Mesodermal cell (in vitro differentiated cells): Measurements from ENCODE around the gene NOL8.

Experiments
- H3K27ac ChIP-seq: 2 replicates; pipeline ENCODE4 v1.7.0; 2013; ENCODE audit warnings: mild to moderate bottlenecking, low read depth, low read length, moderate library complexity; ENCODE audit not compliant: severe bottlenecking
- H3K36me3 ChIP-seq: 2 replicates; pipeline ENCODE4 v1.7.1; 2013; ENCODE audit warnings: mild to moderate bottlenecking, low read length, moderate library complexity; ENCODE audit not compliant: control insufficient read depth, insufficient read depth
- H3K4me1 ChIP-seq: one replicate; pipeline ENCODE4 v1.7.1; 2013; ENCODE audit warnings: mild to moderate bottlenecking, low read length; ENCODE audit not compliant: insufficient read depth, control insufficient read depth, poor library complexity, severe bottlenecking
- H3K4me3 ChIP-seq: 2 replicates; pipeline ENCODE4 v1.7.0; 2013; ENCODE audit warnings: low read length, control low read depth, mild to moderate bottlenecking; ENCODE audit not compliant: insufficient read depth, poor library complexity, severe bottlenecking; ENCODE audit errors: extremely low read depth
- H3K9me3 ChIP-seq: 2 replicates; pipeline ENCODE4 v1.7.1; 2013; ENCODE audit warnings: mild to moderate bottlenecking, low read length, moderate library complexity; ENCODE audit not compliant: control insufficient read depth
- WGBS, 2 experiments: methylation state at CpG; one replicate each; pipeline ENCODE4 v1.1.5; 2013; ENCODE audit warnings: missing lambda C conversion rate in 2 of 2; ENCODE audit not compliant: insufficient coverage in 2 of 2; 5-methylcytosine and 5-hydroxymethylcytosine counted together

The NOL8 gene

GRCh38 chr9:92310562-92310961 lies 14.6 kb downstream of the NOL8 start:
- Histone ChIP-seq H3K36me3 (peaks cover 75% of the 10 kb centered on the region), H3K9me3 (no peaks in the 10 kb centered on the region), H3K4me1 (no peaks in the 10 kb centered on the region), H3K4me3 (no peak overlapping the region), H3K27ac (no peak overlapping the region)
- WGBS, 2 experiments = 93 to 100% methylated on average over 1 of the region's 3 CpGs

- no peak overlapping the region for H3K27ac ChIP-seq
- H3K9me3 ChIP-seq = no peaks in the 10 kb centered on the region
- H3K4me3 ChIP-seq = no peak overlapping the region
- H3K36me3 ChIP-seq = peaks cover 76% of the 10 kb centered on the region
- no peaks in the 10 kb centered on the region for H3K4me1 ChIP-seq
Measured at GRCh38 chr9:92308893-92309292, 16.3 kb downstream of the NOL8 start.

- Histone ChIP-seq H3K27ac (no peak overlapping the region), H3K4me1 (peaks cover 3% of the 10 kb centered on the region), H3K4me3 (no peak overlapping the region), H3K36me3 (peaks cover 89% of the 10 kb centered on the region), H3K9me3 (no peaks in the 10 kb centered on the region)
- WGBS, 2 experiments = 83% methylated on average over 1 of the region's 1 CpG; no CpG with 5 or more reads in 1 of the 2 experiments
Measured at GRCh38 chr9:92300936-92301335, 24.2 kb downstream of the NOL8 start.

GRCh38 chr9:92299116-92299515 lies 26.0 kb downstream of the NOL8 start:
- no peak overlapping the region for H3K4me3 ChIP-seq
- WGBS, 2 experiments = 60% methylated on average over 1 of the region's 1 CpG; no CpG with 5 or more reads in 1 of the 2 experiments
- peaks cover 10% of the 10 kb centered on the region for H3K4me1 ChIP-seq
- no peaks in the 10 kb centered on the region for H3K9me3 ChIP-seq
- H3K36me3 ChIP-seq = peaks cover 71% of the 10 kb centered on the region
- no peak overlapping the region for H3K27ac ChIP-seq

- no CpG with 5 or more reads among the region's 3 CpGs for WGBS, 2 experiments
- Histone ChIP-seq H3K4me1 (peaks cover 10% of the 10 kb centered on the region), H3K4me3 (no peak overlapping the region), H3K9me3 (no peaks in the 10 kb centered on the region), H3K36me3 (peaks cover 60% of the 10 kb centered on the region), H3K27ac (no peak overlapping the region)
Measured at GRCh38 chr9:92298036-92298435, 27.1 kb downstream of the NOL8 start.

GRCh38 chr9:92297611-92298010 lies 27.5 kb downstream of the NOL8 start:
- H3K4me3 ChIP-seq = no peak overlapping the region

GRCh38 chr9:92295827-92296258 lies 29.3 kb downstream of the NOL8 start:
- peaks cover 39% of the 10 kb centered on the region for H3K36me3 ChIP-seq
- H3K9me3 ChIP-seq = no peaks in the 10 kb centered on the region
- 60 to 78% methylated on average over 1 of the region's 4 CpGs for WGBS, 2 experiments
- H3K27ac ChIP-seq = peak overlapping the region; percentile 94
- peaks cover 10% of the 10 kb centered on the region for H3K4me1 ChIP-seq
- H3K4me3 ChIP-seq = no peak overlapping the region

More at GRCh38 chr9:92297611-92298010, 27.5 kb downstream of the NOL8 start:
- WGBS, 2 experiments = no CpG with 5 or more reads among the region's 3 CpGs
- H3K4me1 ChIP-seq = peaks cover 10% of the 10 kb centered on the region
- H3K36me3 ChIP-seq = peaks cover 56% of the 10 kb centered on the region
- H3K9me3 ChIP-seq = no peaks in the 10 kb centered on the region
- H3K27ac ChIP-seq = no peak overlapping the region

- WGBS, 2 experiments = 77 to 82% methylated on average over 4 to 7 of the region's 7 CpGs
- Histone ChIP-seq H3K4me3 (no peak overlapping the region), H3K36me3 (peaks cover 37% of the 10 kb centered on the region), H3K4me1 (peaks cover 10% of the 10 kb centered on the region), H3K9me3 (no peaks in the 10 kb centered on the region), H3K27ac (peak overlapping the region; percentile 94)
Measured at GRCh38 chr9:92295240-92295790, 29.8 kb downstream of the NOL8 start.

GRCh38 chr9:92294297-92294676 lies 30.9 kb downstream of the NOL8 start:
- 44 to 46% methylated on average over 13 of the region's 13 CpGs for WGBS, 2 experiments
- peaks cover 10% of the 10 kb centered on the region for H3K4me1 ChIP-seq
- peak overlapping the region; percentile 78 for H3K4me3 ChIP-seq
- H3K9me3 ChIP-seq = no peaks in the 10 kb centered on the region
- H3K27ac ChIP-seq = peak overlapping the region; percentile 94
- peaks cover 38% of the 10 kb centered on the region for H3K36me3 ChIP-seq

GRCh38 chr9:92293452-92294296 lies 31.5 kb downstream of the NOL8 start, which contains the start of gene IARS1:
Gene IARS1, minus strand, starts transcription at chr9:92293697. Its CDS starts 4,278 bp downstream, at chr9:92289419.
- H3K4me3 ChIP-seq = peak within 1 kb of the TSS; percentile 78
- peaks cover 38% of the 10 kb centered on the region for H3K36me3 ChIP-seq
- no peaks in the 10 kb centered on the region for H3K9me3 ChIP-seq
- H3K27ac ChIP-seq = peak within 1 kb of the TSS; percentile 94
- peaks cover 10% of the 10 kb centered on the region for H3K4me1 ChIP-seq
- 0 to 1% methylated on average over 49 to 51 of the region's 63 CpGs for WGBS, 2 experiments

- H3K4me1 ChIP-seq = peaks cover 10% of the 10 kb centered on the region
- H3K36me3 ChIP-seq = peaks cover 39% of the 10 kb centered on the region
- WGBS, 2 experiments = no CpG with 5 or more reads among the region's 5 CpGs
- peak overlapping the region; percentile 94 for H3K27ac ChIP-seq
- no peaks in the 10 kb centered on the region for H3K9me3 ChIP-seq
- peak overlapping the region; percentile 78 for H3K4me3 ChIP-seq
Measured at GRCh38 chr9:92293075-92293354, 32.1 kb downstream of the NOL8 start.
